Skin epidermis (tissue), 12 donors: ENCODE measurements around the gene LARGE1.

Experiments used
- H3K27ac ChIP-seq, 21 experiments: fragments of 200-600 bp; sonication (generic) in 11 of 21; one replicate each; pipeline ENCODE4 v1.5.0; 2020; ENCODE audit warnings: mild to moderate bottlenecking in 3 of 21, inconsistent platforms in 2 of 21, moderate library complexity in 2 of 21
- H3K4me3 ChIP-seq, 7 experiments: fragments of 200-600 bp; sonication (generic) in 2 of 7; one replicate each; pipeline ENCODE4 v1.5.0; 2020; ENCODE audit warnings: inconsistent platforms in 2 of 7, mild to moderate bottlenecking in 2 of 7, moderate library complexity in 1 of 7

LARGE1 gene

DNA sequence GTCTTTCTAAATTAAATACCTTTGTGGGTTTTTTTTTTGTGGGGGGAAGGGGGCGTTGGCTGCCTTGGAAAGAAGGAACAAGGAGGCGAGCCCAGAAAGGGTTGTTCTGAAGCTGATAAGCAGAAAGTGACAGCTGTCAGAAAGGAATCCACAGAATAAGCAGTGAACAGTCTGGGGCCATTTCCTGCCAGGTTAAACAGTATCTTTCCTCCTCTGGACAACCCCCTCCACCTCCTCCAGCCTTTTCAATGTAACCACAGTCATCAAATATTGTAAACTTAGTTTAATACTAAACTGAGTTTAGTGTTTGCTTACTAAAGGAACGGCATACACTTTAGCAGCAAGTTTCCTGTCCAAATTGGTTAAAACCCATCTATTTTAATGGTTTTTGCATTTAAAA, 590.9 kb downstream of the LARGE1 start:
- H3K4me3 ChIP-seq: no peak overlapping the region
- H3K27ac ChIP-seq: no peak overlapping the region

DNA sequence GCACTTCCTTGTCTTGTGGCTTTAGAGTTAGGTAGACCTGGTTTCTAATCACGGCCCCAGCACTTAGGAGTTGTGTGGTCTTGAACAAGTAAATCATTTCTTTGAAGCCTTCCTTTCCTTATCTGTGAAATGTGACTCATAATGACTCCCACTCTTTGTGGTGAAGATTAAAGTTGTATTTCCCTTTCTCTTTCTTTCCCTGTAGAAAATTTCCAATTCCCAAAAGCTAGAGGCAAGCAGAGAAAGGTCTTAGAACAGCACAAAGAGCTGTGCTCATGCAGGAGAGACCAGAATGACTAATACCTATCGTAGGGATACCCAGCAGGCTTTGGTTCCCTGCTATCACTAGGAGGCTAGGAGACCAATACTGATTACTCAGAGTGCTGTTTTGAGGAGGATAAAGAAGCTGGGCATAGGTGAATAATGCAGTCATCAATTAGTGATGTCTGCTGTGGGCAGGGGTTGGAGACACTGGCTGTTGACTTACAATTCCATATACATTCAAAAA, 591.4 kb downstream of the LARGE1 start:
- H3K27ac ChIP-seq: no peak overlapping the region

DNA sequence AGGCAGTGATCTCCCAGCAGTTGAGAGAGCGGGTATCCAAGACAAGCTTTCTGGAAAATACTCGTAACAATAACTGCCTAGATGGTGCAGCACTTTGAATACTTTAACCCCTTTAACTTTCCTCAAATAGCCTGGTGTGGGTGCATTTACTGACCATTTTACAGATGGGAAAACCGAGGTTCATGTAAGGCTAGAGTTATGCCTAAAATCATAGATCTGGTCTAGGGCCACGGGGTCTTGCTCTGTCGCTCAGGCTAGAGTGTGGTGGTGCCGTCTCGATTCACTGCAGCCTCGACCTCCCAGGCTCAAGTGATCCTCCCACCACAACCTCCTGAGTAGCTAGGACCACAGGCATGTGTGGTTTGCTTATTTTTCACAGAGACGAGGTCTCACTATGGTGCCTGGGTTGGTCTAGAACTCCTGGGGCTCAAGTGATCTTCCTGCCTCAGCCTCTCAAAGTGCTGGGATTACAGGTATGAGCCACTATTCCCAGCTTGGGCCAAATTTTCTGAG, 592.9 kb downstream of the LARGE1 start:
- H3K27ac ChIP-seq: no peak overlapping the region
- H3K4me3 ChIP-seq: no peak overlapping the region

More for the DNA sequence above, 591.4 kb downstream of the LARGE1 start:
- H3K4me3 ChIP-seq: no peak overlapping the region

DNA sequence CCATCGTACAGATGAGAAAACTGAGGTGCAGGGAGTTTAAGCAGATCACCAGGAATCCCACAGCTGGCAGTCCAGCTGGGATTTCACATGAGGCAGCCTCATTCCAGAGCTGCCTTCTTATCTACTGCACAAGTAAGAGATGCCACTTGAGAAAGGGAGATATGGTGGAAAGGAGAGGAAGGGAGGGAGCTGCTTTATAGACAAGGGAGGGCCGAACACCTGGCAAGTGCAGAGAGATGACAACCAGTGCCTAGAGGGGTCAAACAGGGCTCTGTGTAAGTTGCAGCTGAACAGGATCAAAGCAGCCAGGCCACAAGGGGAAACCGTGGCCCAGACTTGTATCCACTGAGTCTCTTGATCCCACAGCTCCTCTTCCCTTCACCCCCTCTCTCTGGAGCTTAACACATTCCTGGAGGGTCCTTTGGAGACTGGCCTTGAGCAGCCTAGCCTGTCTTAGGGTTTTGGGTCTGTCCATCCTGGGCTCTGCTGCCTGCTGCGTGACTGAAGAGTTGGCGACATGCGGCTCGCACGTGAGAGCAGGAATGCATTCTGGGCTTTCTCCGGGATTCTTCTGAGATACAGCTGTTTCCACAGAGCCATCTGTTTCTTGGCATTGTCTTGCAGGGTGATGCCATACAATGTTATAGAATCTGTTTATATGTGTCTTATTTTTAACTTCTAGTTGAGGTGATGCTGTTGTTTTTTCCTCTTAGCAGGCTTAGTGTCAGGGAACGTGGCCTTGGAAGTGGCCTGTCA, 593.6 kb downstream of the LARGE1 start:
- H3K27ac ChIP-seq: no peak overlapping the region
- H3K4me3 ChIP-seq: no peak overlapping the region

DNA sequence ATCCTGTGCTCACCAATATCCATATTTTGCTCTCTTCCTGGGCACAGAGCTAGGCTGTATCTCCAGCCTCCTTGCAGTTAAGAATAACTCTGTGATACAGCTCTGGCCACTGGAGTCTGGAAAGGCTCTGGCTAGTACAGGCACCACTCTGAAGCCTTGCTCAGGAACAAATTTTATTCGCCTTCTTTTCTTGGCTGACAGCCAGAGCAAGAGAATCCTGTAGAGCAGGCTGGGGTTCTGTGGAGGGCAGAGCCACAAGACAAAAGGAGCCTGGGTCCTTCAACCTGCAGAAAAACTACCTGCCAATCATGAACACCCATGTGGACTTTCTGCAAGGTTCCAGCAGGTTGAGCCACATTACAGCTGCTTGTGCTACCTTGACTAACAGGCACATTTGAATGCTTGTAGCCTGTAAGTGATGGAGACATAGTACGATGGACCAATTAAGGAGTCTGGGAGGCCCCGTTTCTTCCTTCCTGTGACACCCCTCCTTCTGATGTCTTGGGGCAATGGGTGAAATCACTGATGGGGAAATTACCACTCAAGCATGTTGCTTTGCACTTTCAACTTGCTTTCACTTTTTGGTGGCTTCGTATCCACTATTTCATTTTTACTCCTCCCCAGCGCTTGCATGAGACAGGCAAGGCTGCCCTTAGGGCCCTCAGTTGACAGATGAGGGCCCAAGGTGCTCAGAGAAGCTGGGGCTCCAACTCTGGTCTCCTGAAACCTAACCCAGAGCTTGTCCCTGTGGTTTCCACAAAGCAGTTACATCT, 594.9 kb downstream of the LARGE1 start:
- no peak overlapping the region for H3K27ac ChIP-seq
- no peak overlapping the region for H3K4me3 ChIP-seq

DNA sequence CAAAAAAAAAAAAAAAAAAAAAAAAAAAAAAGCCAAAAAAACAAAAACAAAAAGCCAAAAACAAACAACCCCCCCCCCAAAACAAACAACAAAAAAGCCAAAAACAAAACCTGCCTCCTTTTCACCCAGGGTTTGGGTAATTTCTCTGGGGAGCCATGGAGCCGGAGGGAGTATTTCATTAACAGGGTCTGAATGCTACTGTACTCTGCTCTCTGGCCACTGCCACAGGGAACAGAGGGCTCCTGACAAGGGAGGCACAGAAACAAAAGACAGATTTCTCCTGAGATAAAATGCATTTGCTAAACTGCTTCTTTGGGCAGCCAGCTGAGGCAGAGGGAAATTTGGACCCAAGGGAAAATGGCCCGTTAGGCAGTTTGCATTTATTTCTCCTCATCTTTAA, 596.0 kb downstream of the LARGE1 start:
- Histone ChIP-seq H3K27ac (no peak overlapping the region), H3K4me3 (no peak overlapping the region)

DNA sequence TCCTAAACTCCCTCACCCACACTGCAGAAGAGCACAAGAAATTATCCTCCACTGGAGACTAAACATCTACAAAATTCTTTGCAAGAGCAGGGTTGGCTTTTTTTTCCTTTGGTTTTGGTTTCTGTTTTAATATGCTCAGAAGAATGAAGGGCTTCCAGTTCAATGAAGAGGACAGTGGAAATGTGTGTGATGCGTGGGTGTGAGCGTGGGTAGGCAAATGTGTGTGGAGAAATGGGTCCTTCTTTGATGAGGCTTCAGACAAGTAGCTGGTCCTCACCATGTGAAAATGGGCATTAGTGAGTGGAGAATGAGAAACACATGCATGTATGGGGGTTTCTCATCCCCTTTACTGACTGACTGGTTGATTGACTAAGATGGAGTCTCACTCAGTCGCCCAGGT, 598.8 kb downstream of the LARGE1 start:
- no peak overlapping the region for H3K4me3 ChIP-seq
- H3K27ac ChIP-seq: no peak overlapping the region

DNA sequence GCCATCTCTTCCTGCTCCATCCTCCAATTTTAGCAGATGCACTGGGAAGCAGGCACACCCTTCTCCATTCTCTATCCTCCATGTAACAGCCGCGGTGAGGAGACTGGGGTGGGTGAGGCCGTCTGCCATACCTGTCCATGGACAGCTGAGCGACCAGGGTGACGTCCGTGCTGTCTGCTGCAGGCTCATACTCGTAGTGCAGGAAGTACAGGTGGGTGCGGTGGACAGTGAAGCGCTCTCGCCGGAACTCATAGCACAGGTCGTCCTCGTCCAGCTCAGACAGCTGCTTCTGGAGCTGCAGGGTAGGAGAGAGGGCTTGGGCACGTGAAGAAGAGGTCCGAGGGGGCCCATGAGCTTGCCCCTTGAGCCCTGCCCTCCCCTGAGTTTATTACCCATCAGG, 604.3 kb downstream of the LARGE1 start:
- Histone ChIP-seq H3K4me3 (no peak overlapping the region), H3K27ac (no peak overlapping the region)

DNA sequence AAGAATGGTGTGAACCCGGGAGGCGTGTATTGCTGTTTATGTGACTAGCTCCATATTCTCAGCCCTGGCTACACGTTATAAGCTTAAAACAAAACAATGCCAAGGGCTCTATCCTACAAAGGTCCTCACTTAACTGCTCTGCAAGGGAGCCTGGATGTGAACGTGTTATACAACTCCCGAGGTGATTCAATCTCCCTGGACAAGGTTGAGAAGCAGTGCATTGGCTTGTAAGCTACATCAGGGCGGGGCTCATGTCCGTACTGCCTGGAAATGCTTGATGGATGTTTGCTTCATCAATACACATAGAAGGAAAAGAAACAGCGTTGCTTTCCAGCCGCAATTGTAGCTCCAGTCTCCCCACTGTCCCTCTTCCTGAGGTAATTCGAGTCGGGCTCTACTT, 605.2 kb downstream of the LARGE1 start:
- Histone ChIP-seq H3K4me3 (no peak overlapping the region), H3K27ac (no peak overlapping the region)

DNA sequence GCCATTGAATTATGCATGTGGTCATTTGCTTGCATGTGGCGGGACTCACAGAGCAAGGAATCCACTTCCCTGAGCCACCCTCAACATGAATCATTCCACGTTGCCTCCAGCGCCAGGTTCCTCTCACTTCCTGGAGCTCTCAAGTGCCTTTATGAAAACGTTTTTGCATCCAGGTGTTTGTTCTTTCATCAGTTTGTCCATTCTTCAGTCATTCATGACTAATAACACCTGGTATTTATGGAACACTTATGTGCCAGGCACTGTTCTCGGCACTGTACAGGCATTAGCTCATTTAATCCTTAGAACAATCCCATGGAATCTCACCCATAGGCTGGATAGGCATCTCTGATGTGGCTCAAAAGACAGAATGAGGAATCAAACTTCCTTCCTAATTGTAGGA, 606.0 kb downstream of the LARGE1 start:
- Histone ChIP-seq H3K27ac (no peak overlapping the region), H3K4me3 (no peak overlapping the region)

DNA sequence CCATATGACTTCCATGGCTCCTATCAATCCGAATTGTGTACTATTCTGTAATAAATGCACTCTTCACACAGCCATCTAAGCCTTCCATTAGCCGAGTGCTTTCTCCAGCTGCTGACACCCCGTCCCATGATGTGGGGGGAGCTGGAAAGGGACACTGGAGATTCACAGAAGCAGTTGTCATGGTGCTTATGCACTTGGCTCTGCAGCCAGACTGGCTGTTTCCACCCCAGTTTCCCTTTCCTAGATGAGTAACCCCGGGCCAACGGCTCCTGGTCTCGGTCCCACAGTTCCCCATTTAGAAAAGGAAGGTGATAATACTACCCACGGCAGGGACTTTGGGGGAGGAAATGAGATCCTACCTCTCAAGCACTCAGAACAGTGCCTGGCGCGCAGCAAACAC, 617.2 kb downstream of the LARGE1 start:
- Histone ChIP-seq H3K4me3 (no peak overlapping the region), H3K27ac (no peak overlapping the region)

DNA sequence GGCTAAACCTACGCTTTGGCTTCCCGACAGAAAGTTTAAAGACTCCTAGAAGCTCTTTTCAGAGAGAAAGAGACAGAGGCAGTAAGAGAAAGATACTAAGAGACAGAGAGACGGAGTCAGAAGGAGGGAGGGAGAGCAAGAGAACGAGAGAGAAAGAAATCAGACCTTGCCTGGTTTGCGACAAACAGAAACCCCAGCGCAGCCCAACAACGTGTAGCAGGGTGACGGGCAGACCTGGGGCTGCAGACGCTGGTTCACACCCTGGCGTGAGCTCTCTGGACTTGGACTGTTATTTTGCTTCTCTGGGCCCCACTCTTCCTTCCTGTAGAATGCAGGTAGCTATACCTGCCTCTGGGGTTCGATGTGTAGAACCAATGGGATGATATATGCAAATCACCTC, 617.7 kb downstream of the LARGE1 start:
- H3K4me3 ChIP-seq: no peak overlapping the region

DNA sequence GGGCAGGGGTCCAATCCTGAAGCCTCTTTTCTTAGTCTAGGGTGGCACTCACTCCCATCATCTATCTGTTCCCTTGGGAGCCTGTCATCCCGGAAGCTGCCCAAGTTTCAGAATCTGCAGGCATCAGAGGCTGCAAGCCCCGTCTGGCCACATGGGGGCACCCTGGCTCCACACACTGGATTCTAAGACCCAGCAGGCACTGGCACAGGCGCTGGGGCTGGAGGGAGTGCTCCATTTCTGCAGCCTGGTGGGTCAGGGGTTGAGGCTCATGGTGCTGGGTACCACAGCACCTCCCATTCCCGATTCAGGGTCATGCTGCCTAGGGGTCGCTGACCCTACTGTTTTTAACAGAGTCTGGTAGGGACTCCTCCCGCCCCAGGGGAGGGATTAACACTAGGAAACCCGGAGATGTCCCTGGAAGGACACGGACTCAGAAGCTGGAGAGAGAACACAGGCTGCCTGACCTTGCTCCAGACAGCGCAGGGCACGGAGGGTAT, 618.2 kb downstream of the LARGE1 start:
- no peak overlapping the region for H3K4me3 ChIP-seq
- H3K27ac ChIP-seq: no peak overlapping the region

More for the DNA sequence above, 617.7 kb downstream of the LARGE1 start:
- no peak overlapping the region for H3K27ac ChIP-seq

DNA sequence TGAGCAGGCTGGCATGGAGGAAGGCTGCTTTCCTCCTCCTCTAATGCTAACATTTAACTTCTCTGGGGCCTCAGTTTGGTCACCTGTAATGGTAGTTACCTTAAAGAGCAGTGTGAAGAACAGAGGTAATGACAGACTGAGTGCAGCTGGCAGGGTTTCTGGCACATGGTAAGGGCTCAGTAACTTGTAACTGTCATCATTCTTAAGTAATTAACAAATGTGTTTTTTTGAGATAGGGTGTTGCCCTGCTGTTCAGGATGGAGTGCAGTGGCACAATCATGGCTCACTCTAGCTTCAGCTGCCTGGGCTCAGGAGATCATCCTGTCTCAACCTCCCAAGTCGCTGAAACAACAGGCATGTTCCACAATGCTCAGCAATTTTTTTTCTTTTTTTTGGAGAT, 620.1 kb downstream of the LARGE1 start:
- Histone ChIP-seq H3K27ac (no peak overlapping the region), H3K4me3 (no peak overlapping the region)

DNA sequence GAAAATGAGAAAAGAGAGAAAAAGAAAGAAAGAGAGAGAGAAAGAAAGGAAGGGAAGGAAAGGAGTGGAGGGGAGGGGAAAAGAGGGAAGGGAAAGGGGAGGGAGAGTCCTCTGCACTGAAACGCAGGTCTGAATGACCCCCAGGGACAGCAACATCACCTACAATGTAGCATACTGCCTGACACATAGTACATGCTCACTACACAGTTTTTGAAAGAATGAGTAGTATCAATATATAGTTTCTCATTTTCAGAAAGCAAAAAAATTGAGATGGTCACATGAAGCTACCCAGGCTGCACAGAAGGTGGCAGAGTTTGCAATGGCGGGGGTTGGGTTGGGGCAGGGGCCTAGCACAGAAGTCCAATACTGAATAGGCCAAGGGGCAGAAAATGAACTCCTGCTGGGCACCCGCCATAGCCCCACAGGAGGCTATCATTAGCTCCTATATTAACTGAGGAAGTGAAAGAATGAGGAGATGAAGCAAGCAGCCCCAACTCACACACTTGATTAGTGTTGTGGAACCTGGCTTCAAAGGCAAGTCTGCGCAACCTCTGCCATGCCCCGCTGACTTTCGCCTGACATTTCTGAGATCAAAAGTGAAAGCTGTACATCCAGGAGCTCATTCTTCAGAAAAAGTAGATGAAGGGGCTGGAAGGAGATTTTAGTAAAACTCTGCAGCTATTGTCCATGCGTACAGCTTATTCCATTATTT, 620.9 kb downstream of the LARGE1 start:
- H3K27ac ChIP-seq: no peak overlapping the region
- H3K4me3 ChIP-seq: no peak overlapping the region

DNA sequence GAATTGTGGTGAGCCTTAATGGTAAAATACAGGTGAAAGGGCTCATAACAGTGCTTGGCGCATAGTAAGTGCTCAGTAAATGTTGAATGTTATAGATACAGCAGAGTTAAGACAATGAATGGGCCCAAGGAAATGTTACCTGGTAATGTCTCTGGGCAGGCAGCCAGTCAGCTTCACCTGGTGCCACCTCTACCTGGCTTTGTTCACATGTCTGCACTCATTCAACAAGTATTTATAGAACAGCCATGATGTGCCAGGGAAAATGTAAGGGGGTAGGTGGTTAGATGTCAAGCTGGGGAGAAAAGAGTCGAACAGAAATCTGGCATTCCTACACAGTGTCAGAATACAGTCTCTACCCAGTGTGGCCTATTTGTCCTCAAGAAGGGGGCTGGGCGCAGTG, 623.3 kb downstream of the LARGE1 start:
- Histone ChIP-seq H3K4me3 (no peak overlapping the region), H3K27ac (no peak overlapping the region)

DNA sequence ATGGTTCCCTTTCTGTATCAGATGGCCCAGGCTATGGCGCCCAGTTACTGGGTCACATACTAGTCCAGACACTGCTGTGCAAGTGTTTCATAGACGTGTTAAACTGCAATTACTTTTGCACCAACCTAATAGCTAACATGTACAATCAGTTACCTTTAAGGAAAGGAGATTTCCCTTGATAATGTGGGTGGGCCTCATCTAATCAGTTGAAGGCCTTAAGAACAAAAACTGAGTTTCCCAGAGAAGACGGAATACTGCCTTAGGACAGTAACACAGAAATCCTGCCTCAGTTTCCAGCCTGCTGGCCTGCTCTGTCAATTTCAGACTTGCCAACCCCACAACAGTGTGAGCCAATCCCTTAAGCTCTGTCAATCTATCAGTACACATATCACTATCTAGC, 632.2 kb downstream of the LARGE1 start:
- Histone ChIP-seq H3K27ac (no peak overlapping the region), H3K4me3 (no peak overlapping the region)

DNA sequence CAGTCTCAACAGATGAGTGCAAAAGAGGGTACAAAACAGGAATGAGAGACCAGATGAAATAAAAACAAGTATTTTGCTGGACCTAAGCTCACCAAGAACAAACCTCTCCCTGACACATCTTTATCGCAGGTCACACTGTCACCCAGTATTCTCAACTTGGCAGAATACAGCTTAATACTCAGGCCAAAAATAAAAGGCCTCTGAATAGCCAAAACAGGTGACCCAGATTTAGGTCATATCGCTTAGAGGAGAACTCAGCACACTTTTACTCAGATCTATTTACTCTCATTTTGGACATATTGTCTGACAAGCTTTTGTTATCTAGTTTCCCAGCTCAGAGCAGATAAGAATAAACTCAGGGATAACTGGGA, 645.2 kb downstream of the LARGE1 start:
- Histone ChIP-seq H3K27ac (no peak overlapping the region), H3K4me3 (no peak overlapping the region)

DNA sequence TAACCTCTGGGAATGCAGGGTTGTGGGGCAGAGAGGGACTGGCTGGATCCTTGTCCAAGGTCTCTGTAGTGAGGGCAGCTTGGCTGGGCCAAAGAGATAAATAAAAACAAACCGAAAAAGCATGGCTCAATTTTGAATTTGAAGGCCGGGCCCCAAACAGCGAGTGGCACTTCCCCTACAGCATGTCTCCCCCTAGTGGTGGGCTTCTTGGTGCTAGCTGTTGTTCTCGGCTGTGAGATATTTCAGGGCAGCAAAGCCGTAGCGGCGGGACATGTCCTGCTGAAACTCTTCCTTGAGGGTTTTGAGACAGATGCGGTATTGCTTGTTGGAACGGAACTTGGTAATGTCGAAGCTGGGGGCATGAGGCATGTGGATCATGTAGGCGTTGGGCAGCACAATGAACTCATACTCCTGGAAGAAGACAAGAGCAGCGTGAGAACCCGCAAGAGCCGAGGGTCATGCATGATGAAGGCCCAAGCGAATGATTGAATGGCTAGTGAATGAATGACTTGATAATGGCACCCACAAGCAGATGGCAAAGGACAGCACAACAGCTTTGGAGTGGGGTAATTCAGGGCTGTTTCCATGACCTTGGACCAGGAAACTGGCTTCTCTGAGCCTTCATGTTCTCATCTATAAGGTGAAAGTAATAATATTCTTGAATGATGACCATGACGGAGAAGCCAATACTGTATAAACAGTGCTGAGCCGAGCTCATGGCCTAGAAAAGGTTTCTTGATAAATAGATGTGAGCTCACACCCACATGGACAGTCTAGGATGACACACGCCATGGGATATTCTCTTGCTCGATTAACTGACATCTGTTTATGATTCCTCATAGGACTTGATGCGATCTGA, 645.8 kb downstream of the LARGE1 start:
- no peak overlapping the region for H3K4me3 ChIP-seq
- no peak overlapping the region for H3K27ac ChIP-seq
